ENCODE measurements around the gene SLC22A4.

SLC22A4 gene

GRCh38 chr5:132298298-132299212 is 4.4 kb downstream of the SLC22A4 start:
- Mint-ChIP-seq H3K36me3 (peaks cover 9% of the 10 kb centered on the region), H3K9me3 (no peaks in the 10 kb centered on the region), H3K4me1 (peaks cover 29% of the 10 kb centered on the region), H3K4me3 (no peak overlapping the region), H3K27ac (no peak overlapping the region)
- DNase-seq (ENCODE audit: low spot score in 2 of 2) (no peak), ATAC-seq (no peak)

- H3K9me3 Mint-ChIP-seq, result peaks cover under 1% of the 10 kb centered on the region
- peaks cover 25% of the 10 kb centered on the region for H3K4me1 Mint-ChIP-seq
- no peak for DNase-seq (ENCODE audit: low spot score in 2 of 2)
- H3K36me3 Mint-ChIP-seq, result peaks cover 3% of the 10 kb centered on the region
- no peak overlapping the region for H3K27ac Mint-ChIP-seq
- no peak for ATAC-seq
- no peak overlapping the region for H3K4me3 Mint-ChIP-seq
Observed at GRCh38 chr5:132299917-132300316, 5.7 kb downstream of the SLC22A4 start.

- no peak overlapping the region for H3K4me3 Mint-ChIP-seq
Observed at GRCh38 chr5:132300577-132301343, 6.6 kb downstream of the SLC22A4 start.

GRCh38 chr5:132301344-132302271 is 7.4 kb downstream of the SLC22A4 start:
- peaks cover 11% of the 10 kb centered on the region for H3K4me1 Mint-ChIP-seq
- H3K4me3 Mint-ChIP-seq, result no peak overlapping the region
- ATAC-seq, result peak; percentile 37
- no peak for DNase-seq (ENCODE audit: low spot score in 2 of 2)
- no peaks in the 10 kb centered on the region for H3K36me3 Mint-ChIP-seq
- no peak overlapping the region for H3K27ac Mint-ChIP-seq
- peaks cover 5% of the 10 kb centered on the region for H3K9me3 Mint-ChIP-seq

More at GRCh38 chr5:132300577-132301343, 6.6 kb downstream of the SLC22A4 start:
- Mint-ChIP-seq H3K9me3 (peaks cover 5% of the 10 kb centered on the region), H3K4me1 (peaks cover 17% of the 10 kb centered on the region), H3K36me3 (no peaks in the 10 kb centered on the region), H3K27ac (no peak overlapping the region)
- DNase-seq (ENCODE audit: low spot score in 2 of 2) (no peak), ATAC-seq (no peak)

- Mint-ChIP-seq H3K9me3 (peaks cover 5% of the 10 kb centered on the region), H3K4me1 (peaks cover 8% of the 10 kb centered on the region)
Observed at GRCh38 chr5:132302413-132302812, 8.2 kb downstream of the SLC22A4 start.

GRCh38 chr5:132303589-132303988 is 9.4 kb downstream of the SLC22A4 start:
- Mint-ChIP-seq H3K9me3 (peaks cover 5% of the 10 kb centered on the region), H3K4me3 (no peak overlapping the region), H3K36me3 (no peaks in the 10 kb centered on the region), H3K27ac (no peak overlapping the region), H3K4me1 (no peaks in the 10 kb centered on the region)
- DNase-seq (ENCODE audit: low spot score in 2 of 2) (no peak), ATAC-seq (no peak)

More at GRCh38 chr5:132302413-132302812, 8.2 kb downstream of the SLC22A4 start:
- Mint-ChIP-seq H3K36me3 (no peaks in the 10 kb centered on the region), H3K4me3 (no peak overlapping the region), H3K27ac (no peak overlapping the region)
- DNase-seq (ENCODE audit: low spot score in 2 of 2) (no peak), ATAC-seq (no peak)

GRCh38 chr5:132305420-132305819 is 11.2 kb downstream of the SLC22A4 start:
- H3K36me3 Mint-ChIP-seq, result no peaks in the 10 kb centered on the region
- H3K27ac Mint-ChIP-seq, result no peak overlapping the region
- H3K9me3 Mint-ChIP-seq, result peaks cover 5% of the 10 kb centered on the region
- DNase-seq (ENCODE audit: low spot score in 2 of 2), result no peak
- no peak overlapping the region for H3K4me3 Mint-ChIP-seq
- no peaks in the 10 kb centered on the region for H3K4me1 Mint-ChIP-seq
- ATAC-seq, result no peak

GRCh38 chr5:132308701-132309100 is 14.5 kb downstream of the SLC22A4 start:
- Mint-ChIP-seq H3K27ac (no peak overlapping the region), H3K4me3 (no peak overlapping the region), H3K4me1 (no peaks in the 10 kb centered on the region), H3K9me3 (peaks cover 5% of the 10 kb centered on the region), H3K36me3 (no peaks in the 10 kb centered on the region)
- DNase-seq (ENCODE audit: low spot score in 2 of 2) (no peak), ATAC-seq (no peak)

GRCh38 chr5:132309679-132310078 is 15.5 kb downstream of the SLC22A4 start:
- Mint-ChIP-seq H3K4me1 (no peaks in the 10 kb centered on the region), H3K27ac (no peak overlapping the region), H3K36me3 (no peaks in the 10 kb centered on the region), H3K9me3 (peaks cover 5% of the 10 kb centered on the region), H3K4me3 (no peak overlapping the region)
- no peak for DNase-seq (ENCODE audit: low spot score in 2 of 2)
- ATAC-seq, result no peak

GRCh38 chr5:132310141-132310834 is 16.1 kb downstream of the SLC22A4 start:
- Mint-ChIP-seq H3K4me1 (no peaks in the 10 kb centered on the region), H3K36me3 (no peaks in the 10 kb centered on the region), H3K4me3 (no peak overlapping the region), H3K27ac (no peak overlapping the region), H3K9me3 (peaks cover under 1% of the 10 kb centered on the region)
- no peak for DNase-seq (ENCODE audit: low spot score in 2 of 2)
- no peak for ATAC-seq

- Mint-ChIP-seq H3K27ac (peak overlapping the region; percentile 63), H3K9me3 (no peaks in the 10 kb centered on the region), H3K4me3 (no peak overlapping the region), H3K36me3 (no peaks in the 10 kb centered on the region), H3K4me1 (no peaks in the 10 kb centered on the region)
- DNase-seq (ENCODE audit: low spot score in 2 of 2), result no peak
- ATAC-seq, result no peak
Observed at GRCh38 chr5:132313366-132313765, 19.2 kb downstream of the SLC22A4 start.

- no peak for ATAC-seq
Observed at GRCh38 chr5:132313961-132314432, 19.8 kb downstream of the SLC22A4 start.

GRCh38 chr5:132315529-132316067 is 21.4 kb downstream of the SLC22A4 start:
- H3K27ac Mint-ChIP-seq, result no peak overlapping the region
- ATAC-seq, result peak; percentile 6
- no peak overlapping the region for H3K4me3 Mint-ChIP-seq

More at GRCh38 chr5:132313961-132314432, 19.8 kb downstream of the SLC22A4 start:
- H3K36me3 Mint-ChIP-seq, result no peaks in the 10 kb centered on the region
- no peak for DNase-seq (ENCODE audit: low spot score in 2 of 2)
- H3K9me3 Mint-ChIP-seq, result no peaks in the 10 kb centered on the region
- no peaks in the 10 kb centered on the region for H3K4me1 Mint-ChIP-seq
- H3K27ac Mint-ChIP-seq, result peak overlapping the region; percentile 63
- no peak overlapping the region for H3K4me3 Mint-ChIP-seq

GRCh38 chr5:132319975-132320374 is 25.8 kb downstream of the SLC22A4 start:
- DNase-seq (ENCODE audit: low spot score in 2 of 2) (no peak), ATAC-seq (no peak)
- Mint-ChIP-seq H3K4me1 (no peaks in the 10 kb centered on the region), H3K4me3 (no peak overlapping the region), H3K27ac (no peak overlapping the region), H3K36me3 (no peaks in the 10 kb centered on the region), H3K9me3 (no peaks in the 10 kb centered on the region)

More at GRCh38 chr5:132315529-132316067, 21.4 kb downstream of the SLC22A4 start:
- H3K9me3 Mint-ChIP-seq, result no peaks in the 10 kb centered on the region
- H3K4me1 Mint-ChIP-seq, result no peaks in the 10 kb centered on the region
- DNase-seq (ENCODE audit: low spot score in 2 of 2), result no peak
- H3K36me3 Mint-ChIP-seq, result no peaks in the 10 kb centered on the region

Data from stimulated activated effector memory CD8-positive, alpha-beta T cell treated with anti-CD3 and anti-CD28 coated beads, Interleukin-12 subunit alpha, Interleukin-12 subunit beta, amount 100 ng/mL, for 72 hours (primary cell).